CD1c-positive myeloid dendritic cell (primary cell): ENCODE results near the gene TMPRSS5.
A peak's percentile ranks its signal among the peaks of the same experiment; 100 is the strongest.

Experiments used
- DNase-seq: peaks from one replicate; pipeline ENCODE4 v3.0.0-alpha.2; 2016; ENCODE audit errors: extremely low spot score

Gene TMPRSS5

DNA sequence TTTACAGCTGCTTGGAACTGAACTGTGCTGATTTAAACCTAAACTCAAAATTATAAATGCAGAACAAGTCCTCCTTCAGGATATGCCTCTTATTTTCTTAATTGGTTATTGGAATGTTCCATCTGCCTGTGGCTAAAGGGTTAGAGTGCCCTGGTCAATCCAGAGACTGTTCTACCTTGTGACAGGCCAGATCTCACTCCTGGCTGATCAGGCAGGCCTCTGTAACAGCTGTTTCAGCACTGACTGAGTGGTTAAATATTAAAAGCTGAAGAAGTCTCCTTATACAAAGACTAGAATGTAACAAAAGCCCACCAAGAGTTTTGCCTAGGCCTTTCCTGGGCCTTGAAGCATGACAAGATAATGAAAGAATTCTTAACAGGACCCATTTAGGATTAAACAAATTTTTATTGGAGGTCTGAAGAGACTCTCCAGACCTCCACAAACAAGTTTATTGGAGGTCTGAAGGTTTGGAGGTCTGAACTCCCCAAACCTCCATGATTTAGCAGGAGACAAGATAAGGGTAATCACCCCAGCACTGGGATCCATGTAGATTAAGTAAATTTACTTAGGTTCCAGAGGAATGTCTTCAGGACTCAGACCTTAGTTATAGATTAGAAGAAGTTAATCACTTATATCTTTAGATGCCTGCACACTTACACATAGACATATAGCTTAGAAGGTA lies 35.8 kb downstream of the TMPRSS5 start:
- DNase-seq = no peak

DNA sequence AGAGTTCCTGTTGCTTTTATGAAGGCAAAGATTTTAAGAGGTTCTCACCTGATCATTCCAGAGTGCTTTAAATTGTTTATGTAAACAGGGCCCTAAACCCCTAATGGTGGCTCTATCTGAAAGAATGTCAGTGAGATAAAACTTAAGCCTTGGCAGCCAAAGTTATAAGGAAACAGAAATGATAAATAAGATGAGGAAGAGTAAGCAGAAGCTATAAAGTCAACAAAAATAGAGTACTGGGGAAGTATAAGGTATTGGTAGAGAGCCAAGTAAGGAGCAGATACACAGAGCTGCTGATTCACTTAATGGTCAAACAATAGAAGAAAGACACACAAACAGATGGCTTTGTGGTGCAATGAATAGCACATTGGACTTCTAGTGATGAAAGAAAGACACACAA lies 37.9 kb downstream of the TMPRSS5 start:
- DNase-seq = no peak

DNA sequence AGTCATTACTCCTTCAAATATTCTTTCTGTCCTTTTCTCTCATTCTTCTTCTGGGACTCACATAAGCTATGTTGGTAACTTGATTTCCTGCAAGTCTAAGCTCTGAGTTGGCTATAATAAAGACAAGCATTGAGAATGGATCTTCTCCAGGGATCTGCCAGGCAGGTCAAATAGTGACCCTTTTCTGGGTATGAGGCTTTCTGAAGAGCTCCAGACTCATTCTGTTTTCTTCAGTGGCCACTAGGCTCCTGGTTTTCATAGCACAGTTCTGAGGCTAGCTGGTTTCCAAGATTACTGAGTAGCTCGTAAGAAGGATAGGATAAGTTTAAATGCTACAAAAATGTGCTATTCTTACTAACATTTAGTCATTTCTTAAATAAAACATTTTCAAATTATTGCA lies 38.3 kb downstream of the TMPRSS5 start:
- DNase-seq = no peak

DNA sequence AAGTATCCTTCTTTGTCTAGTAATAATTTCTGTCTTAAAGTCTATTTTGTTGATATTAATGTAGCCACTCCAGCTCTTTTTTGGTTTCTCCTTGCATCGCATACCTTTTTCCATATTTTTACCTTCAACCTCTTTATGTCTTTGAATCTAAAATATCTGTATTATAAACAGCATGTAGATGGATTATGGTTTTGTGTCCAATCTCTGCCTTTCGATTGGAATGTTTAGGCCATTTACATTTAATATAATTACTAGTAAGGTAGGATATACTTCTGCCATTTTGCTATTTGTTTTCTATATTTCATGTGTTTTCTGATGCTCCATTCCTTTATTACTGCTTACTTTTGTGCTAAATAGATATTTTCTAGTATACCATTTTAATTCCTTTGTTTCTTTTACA lies 39.5 kb downstream of the TMPRSS5 start:
- no peak for DNase-seq

DNA sequence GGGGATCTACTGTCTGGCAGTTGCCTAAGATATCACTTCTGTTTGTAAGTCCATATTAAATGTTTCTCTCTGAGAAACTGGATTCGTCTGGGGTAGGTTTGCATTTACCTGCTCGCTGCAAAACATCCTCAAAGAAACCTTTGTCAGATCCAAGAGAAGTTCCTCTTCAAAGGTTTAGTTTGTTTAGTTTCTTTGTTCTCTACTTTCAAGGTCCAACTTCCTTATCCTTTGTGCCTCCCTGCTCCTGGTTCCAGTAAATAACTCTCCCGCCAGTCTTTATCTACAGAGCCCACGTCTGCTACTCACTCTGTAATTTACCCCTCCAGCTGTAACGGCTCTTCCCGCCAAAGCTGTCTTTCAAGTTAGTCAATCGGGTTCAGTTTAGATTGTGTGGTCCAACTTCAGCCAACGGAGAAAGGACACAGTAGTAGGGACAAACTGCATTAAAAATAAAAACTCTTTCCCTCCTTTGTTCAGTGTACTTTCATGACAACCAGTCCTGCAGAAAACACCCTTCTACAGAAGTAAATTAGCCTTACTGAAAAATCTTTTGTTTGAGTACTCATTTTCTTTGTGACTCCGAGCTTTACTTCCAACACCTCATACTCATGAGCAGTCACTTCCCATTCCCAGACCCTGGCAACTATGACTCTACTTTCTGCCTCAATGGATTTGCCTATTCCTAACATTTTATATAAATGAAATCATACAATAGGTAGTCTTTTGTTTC lies 41.0 kb downstream of the TMPRSS5 start:
- DNase-seq = no peak

DNA sequence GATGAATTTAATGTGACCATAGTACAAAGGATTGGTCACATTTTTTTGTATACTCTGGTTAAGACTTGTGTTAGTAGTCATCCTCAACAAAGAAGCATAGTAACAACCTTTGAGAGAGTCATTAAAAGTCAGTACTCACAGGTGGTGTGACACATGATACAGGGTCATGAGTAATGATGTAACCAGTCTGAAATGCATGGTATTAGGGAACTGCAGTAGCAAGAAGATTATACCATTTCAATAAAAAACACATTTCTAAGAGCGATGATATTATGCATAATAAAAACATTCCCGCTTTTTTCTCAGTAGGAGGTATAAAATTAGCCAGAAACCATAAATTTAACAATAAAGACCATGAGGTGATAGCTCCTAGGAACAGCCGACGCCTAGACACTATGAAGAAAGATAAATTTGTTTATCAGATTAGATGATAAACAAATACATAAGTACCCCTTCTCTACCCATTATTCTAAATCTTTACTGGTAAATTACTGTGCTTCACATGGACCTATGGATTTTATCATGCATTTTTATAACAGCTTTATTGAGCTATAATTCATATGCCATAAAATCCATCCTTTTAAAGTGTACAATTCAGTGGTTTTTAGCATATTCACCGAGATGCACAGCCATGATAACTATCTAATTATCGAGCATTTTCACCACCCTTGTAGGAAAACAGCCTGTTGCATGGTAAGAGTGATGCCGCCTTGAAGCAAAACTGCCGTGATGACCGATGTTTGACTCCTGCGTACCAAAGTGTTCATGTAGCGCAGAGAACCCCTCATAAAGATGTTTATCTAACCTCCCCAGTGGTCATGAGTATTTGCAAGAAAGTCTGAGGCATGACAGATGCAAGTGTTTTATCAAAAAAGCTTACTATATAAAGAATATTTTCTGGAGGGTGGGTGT lies 41.8 kb downstream of the TMPRSS5 start:
- no peak for DNase-seq

DNA sequence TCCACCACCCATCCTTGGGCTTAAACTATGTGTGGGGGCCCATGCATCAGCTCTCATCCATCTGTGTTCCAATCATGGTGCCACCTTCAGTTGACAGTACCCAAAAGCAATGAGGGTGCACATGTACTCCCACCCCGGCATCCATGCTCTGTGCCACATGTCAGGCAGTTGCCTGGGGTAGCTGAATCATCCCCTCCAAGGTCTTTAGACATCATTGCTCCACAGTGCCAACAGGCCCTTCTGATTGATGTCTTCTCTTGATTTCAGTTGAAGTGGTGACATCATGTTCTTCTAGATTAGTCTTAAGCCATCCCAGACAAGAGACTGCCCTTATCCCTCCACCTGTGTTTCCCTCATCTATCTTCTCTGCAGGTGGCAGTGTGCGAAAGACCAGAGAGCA lies 42.5 kb downstream of the TMPRSS5 start:
- DNase-seq = no peak

DNA sequence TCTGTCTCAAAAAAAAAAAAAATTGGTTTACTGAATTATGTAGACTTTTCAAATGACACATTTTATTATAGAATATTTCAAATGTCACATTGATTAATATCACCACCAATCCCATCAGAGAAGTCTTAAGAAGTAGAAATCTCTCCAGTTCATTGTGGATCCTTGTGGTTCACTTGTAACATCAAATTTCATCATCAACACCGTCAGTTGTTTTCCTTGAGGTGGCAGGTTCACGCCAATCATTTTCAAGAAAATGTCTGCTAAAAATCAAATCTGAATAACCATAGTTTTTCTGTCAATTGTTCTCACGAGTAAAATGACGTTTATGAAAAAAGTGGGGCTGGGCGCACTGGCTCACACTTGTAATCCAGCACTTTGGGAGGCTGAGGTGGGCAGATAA lies 50.3 kb downstream of the TMPRSS5 start:
- DNase-seq = no peak

DNA sequence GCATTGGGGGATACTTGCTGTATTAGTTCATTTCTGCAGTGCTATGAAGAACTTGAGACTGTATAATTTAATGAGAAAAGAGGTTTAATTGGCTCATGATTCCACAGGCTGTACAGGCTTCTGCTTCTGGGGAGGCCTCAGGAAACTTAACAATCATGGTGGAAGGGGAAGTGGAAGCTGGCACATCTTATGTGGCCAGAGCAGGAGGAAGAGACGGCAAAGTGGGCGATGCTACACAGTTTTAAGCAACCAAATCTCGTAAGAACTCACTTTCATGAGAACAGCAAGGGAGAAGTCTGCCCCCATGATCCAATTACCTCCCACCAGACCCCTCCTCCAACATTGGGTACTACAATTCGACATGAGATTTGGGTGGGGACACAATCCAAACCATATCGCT lies 55.1 kb downstream of the TMPRSS5 start:
- DNase-seq = peak; percentile 51

DNA sequence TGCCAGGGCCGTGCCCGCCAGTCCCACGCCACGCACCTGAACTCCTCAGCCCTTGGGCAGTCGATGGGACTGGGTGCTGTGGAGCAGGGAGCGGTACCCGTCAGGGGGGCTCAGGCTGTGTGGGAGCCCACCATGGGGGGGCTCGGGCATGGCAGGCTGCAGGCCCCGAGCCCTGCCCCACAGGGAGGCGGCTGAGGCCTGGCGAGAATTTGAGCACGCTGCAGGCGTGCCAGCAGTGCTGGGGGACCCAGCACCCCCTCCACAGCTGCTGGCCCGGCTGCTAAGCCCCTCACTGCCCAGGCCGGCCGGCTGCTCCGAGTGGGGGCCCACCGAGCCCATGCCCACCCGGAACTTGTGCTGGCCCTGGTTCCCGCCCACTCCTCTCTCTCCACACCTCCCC lies 56.8 kb downstream of the TMPRSS5 start:
- no peak for DNase-seq

DNA sequence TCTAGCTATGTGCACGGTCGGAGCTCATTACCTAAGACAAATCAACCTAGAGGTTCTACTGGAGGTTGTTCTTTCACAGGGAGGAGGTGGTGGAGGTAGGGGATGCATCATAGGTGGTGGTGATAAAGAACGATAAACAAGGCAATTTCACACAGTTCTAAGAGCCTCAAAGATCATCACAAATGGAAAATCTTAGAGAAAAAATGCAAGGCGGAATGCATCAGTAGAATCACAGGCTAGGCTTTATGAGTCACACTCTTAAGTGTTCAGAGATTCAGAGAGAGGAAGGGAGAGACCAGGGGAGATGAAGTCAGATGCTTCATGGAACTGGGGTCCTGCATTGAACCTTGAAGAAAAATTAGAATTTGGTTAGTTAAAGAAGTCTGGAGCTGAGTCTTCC lies 58.3 kb downstream of the TMPRSS5 start:
- no peak for DNase-seq

DNA sequence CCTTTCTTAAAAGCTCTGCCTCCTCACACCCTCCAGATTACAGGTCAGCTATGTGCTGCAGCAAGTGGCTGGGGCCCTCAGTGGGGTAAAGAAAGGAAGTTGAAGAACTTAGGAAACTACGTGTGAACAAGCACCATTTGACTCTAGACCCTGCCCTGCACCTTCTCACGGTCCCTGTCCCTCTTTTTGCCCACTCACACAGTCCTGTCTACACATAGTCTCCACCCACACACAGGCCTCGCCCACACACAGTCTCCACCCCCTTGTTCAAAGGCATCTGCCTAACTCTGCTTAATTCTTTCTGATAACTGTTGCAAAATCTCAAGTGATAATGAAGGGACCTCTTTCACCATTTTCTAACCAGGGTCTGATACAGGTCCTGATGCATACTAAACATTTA lies 59.0 kb downstream of the TMPRSS5 start:
- DNase-seq = no peak

DNA sequence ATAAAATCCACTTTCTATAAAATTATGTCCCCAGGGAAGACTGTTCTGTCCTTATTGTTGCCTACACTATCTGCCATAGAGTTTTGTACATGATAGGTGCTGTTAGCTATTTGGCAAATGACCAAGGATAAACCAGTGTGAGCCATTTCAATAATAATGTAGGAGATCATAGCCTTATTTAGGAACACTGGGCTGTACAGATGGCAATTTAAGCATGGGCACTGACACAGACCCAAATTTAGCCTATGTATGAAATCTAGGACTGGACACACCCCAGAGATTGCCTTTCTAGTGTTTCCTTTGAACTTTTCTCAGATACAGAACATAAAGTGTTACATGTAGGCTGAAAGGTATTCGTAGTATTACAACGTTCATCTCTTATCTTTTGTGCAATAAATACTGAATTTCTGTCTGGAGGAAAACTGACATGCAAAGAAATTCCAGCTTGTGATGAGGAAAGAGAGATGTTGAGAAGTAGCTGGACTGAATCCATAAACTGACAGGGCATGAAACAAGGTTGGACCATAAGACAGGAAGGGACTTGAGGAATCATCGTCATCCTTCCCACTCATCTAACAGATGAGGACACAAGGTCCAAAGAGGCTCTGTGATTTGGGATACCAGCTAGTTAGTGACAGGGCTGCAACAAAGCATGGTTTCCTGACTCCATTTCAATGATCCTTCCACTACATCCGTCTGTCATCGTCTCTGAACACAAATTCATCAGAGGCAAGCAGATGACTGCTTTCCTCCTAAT lies 60.3 kb downstream of the TMPRSS5 start:
- no peak for DNase-seq

DNA sequence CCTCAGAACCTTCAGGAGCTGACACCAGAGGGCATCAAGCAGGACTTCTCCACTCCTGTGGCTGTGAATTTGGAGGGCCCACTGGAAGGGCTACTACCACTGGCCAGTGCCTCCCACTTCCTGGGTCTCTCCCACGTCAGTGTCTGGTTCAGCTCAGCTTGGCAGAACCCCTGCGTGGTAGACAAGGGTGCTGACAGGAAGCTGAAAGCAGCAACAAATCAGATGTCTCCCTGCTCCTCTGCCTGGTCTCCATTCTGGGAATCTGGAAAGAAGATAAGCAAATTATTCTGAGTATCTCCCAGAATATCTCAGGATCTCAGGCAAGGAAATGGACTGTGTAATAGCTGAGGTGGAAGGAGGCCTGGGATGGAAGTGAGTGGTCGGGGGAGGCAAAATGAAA lies 61.5 kb downstream of the TMPRSS5 start:
- DNase-seq = no peak

DNA sequence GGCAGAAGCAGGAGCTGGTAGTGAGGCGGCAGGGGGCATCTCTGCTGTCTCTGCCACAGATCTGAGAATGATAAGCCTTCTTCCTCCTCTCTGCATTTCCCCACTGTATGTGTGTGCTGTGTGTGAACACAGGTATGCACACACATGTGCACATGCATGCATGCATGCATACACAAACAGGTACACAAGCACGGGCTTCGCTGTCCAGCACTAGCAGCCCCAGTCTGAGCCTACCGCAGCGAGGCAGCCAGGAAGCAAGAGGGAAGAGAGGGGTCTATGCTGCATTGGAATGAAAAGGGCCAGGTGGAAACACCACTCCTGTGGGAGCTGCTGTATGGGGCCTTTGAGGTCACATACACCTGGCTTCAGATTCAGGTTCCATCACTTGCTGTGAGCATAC lies 62.4 kb downstream of the TMPRSS5 start:
- DNase-seq = no peak

DNA sequence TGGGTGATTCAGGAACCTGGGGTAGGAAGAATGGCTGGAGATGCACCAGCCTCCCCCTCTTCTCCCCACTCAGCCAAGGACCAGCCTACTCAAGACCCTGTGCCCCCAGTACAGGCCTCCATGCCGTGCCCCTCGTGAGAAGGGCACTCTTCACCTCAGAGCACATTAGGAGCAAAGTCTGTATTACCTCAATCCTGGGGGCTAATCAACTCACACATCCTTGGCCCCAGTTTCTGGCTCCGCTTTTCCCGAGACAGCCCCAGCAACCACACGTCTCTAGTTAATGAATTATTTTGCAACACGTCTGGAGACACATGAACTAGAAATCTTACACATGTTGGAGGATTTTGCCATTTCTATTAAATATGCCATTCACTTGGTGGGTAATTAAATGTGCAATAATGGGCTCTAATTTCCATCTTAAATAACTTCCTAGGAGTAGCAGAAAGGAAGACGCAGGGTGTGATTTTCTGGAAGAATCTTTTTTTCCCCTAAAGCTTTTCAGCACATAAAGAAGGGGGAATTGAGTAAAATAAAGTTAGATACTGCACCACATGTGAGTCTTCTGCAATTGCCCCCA lies 63.0 kb downstream of the TMPRSS5 start:
- DNase-seq = no peak

DNA sequence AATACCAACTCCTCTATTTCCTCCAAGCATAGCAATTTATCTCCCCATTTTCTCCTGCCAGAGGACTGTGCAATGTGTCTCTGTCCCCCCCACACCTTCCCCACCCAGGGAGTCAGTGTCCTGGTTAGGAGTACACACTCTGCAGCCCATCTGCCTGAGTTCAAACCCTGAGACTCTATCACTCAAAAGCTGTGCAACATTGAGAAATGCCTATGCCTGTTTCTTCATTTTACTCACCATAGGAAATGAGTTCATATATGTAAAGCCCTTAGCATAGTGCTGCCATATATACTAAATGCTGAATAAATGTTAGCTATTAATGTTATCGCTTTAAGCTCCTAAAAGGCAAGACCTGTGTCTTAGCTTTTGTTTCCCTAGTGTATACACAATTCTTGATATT lies 64.0 kb downstream of the TMPRSS5 start:
- DNase-seq = no peak

DNA sequence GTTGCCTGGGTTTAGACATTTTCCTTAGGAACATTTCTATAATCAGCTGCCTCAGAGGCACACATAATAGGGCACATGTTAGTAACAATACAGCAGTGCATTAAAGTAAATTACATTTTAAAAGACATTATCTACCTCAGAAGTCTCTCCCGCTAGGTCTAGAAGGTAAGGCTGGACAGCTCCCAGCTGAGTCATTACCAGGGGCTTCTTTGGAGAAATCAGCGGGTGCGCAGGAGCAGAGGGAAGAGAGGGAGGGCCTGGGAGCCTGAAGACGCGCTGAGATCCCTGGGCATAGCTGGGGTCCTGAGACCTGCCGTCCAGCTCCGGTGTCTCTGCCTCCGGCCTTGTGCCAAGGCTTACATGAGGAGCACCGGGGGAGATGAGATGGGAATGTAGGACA lies 67.7 kb downstream of the TMPRSS5 start:
- DNase-seq = no peak

DNA sequence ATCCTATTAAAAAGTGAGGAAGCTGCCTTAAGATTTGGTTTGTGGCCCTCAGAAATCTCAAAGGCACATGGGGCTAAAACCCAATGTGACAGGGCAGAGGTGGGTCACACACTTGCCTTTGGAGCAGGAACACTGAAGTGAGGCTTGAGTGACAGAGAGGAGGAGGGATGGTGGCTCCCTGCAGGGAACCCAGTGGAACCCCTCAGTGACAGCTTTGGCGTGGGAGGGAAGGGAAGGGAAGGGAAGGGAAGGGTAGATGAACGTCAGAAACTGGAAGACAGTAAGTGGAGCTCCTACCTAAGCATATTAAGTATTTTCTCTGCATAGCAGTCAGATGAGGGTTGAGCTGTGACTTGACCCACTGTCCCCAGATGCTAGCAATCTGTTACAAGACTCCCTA lies 68.5 kb downstream of the TMPRSS5 start:
- no peak for DNase-seq
